ENCODE results near the gene CHDH. TPM values are rescaled to one million over a fixed set of nuclear protein-coding genes. Genes with fewer than 3 reads are reported as not detected.

The CHDH gene
- total and polyA plus RNA-seq, 2 donors (not counting 1 experiment from before 2014, with no cell fraction given), result 0.03 to 0.37 TPM

GRCh38 chr3:53880396-53881345 is 34.5 kb upstream of the CHDH start:
- DNase-seq (no peak), ATAC-seq (ENCODE audit: low read depth) (no peak)
- ChIA-PET CTCF (no interaction called here), POLR2A (interaction anchor here (2.1 kb wide), 1 partner anchor 11 kb away, joined by 9 read pairs; the partner anchor contains the start of gene SELENOK)
- H3K36me3 ChIP-seq (replicated peaks in 1 of 2; ENCODE audit: control extremely low read depth in 1 of 2, control insufficient read depth in 1 of 2, extremely low read depth in 1 of 2, insufficient read depth in 2 of 2, low read length in 1 of 2), result peaks cover 3 to 51% of the 10 kb centered on the region in 2 experiments
- peaks cover 12 to 16% of the 10 kb centered on the region in 2 donors for H3K4me1 ChIP-seq (ENCODE audit: control insufficient read depth in 2 of 2, insufficient read depth in 2 of 2, low read length in 2 of 2)
- H2AFZ ChIP-seq (ENCODE audit: insufficient read depth, low read depth, low read length, poor library complexity, severe bottlenecking), result peak overlapping the region; percentile 95
- no peaks in the 10 kb centered on the region for H4K20me1 ChIP-seq (ENCODE audit: control insufficient read depth, insufficient read depth, low read length, poor library complexity, severe bottlenecking)
- peak overlapping the region; percentile 97 for H3K4me3 Mint-ChIP-seq
- no peaks in the 10 kb centered on the region for H3K27me3 ChIP-seq (replicated peaks in 1 of 4; ENCODE audit: control extremely low read depth in 1 of 4, control insufficient read depth in 3 of 4, insufficient read depth in 4 of 4, low read length in 3 of 4)
- no peaks in the 10 kb centered on the region for H3K27me3 Mint-ChIP-seq
- H3K27ac ChIP-seq (ENCODE audit: low read length in 2 of 2), result no peak overlapping the region
- peak overlapping the region; percentile 72 for H3K9ac ChIP-seq (ENCODE audit: low read length)
- WGBS (ENCODE audit: insufficient coverage), result 87% methylated on average over 8 of the region's 10 CpGs
- H3K79me2 ChIP-seq (ENCODE audit: control insufficient read depth, insufficient read depth, low read length), result peaks cover 14% of the 10 kb centered on the region
- H3K4me3 ChIP-seq (ENCODE audit: control extremely low read depth in 1 of 5, extremely low read depth in 1 of 5, insufficient read depth in 1 of 5, low read depth in 2 of 5, low read length in 4 of 5), result peak overlapping the region in 4 of 5 experiments; percentile 81 to 87 (median 86)
- peak overlapping the region; percentile 88 for H3K27ac Mint-ChIP-seq
- intact Hi-C loops (cut with micrococcal nuclease), result no loop called here
- H3K9me3 Mint-ChIP-seq (ENCODE audit: insufficient read depth), result no peaks in the 10 kb centered on the region
- H3K4me2 ChIP-seq (replicated peaks; ENCODE audit: low read depth, low read length, poor library complexity, severe bottlenecking), result peak overlapping the region; percentile 85
- peaks cover 29% of the 10 kb centered on the region for H3K4me1 Mint-ChIP-seq
- no peaks in the 10 kb centered on the region for H3K9me3 ChIP-seq (ENCODE audit: control extremely low read depth in 1 of 3, control insufficient read depth in 2 of 3, insufficient read depth in 1 of 3, low read length in 2 of 3)
- TF ChIP-seq EZH2 (IDR thresholded peaks at IDR 0.05; ENCODE audit: borderline replicate concordance, insufficient read depth, low read depth, low read length, poor library complexity, severe bottlenecking) (no peak), CTCF (IDR thresholded peaks at IDR 0.05) (no peak)

All from B cell (primary cell).